ENCODE measurements around the gene VSX1. TPM values are rescaled to one million over a fixed set of nuclear protein-coding genes. Genes with fewer than 3 reads are reported as not detected.

The VSX1 gene
- total and polyA plus RNA-seq, 2 donors (not counting 1 experiment from before 2014, with no cell fraction given): not detected

DNA sequence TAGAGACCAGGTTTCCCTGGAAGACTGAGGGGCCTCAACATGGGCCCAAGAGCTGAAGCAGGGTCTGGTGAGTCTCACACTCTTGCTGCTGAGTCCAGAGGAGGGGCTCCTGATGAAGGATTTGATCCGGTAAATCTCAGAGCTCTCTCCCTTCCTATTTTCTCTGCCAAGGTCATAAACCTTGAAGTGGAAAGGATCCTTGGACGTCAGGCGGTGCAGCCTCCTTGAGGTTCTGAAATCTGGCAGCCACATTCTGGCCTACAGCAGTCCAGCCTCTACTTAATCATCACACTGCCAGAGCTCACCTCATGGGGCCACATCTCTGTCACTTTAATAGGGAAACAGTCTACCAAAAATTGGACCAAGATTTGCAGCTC is 48.0 kb downstream of the VSX1 start:
- POLR2A ChIA-PET: no interaction called here

More for the DNA sequence above, 48.0 kb downstream of the VSX1 start:
- H3K36me3 ChIP-seq (replicated peaks in 1 of 2; ENCODE audit: control extremely low read depth in 1 of 2, control insufficient read depth in 1 of 2, extremely low read depth in 1 of 2, insufficient read depth in 2 of 2, low read length in 1 of 2): peaks cover 0 to 46% of the 10 kb centered on the region in 2 experiments
- no peak overlapping the region for H3K27ac ChIP-seq (ENCODE audit: low read length in 2 of 2)
- WGBS (ENCODE audit: insufficient coverage): 100% methylated on average over 3 of the region's 3 CpGs
- Mint-ChIP-seq H3K27me3 (no peaks in the 10 kb centered on the region), H3K4me3 (no peak overlapping the region), H3K9me3 (ENCODE audit: insufficient read depth) (no peaks in the 10 kb centered on the region), H3K4me1 (peaks cover 51% of the 10 kb centered on the region), H3K27ac (no peak overlapping the region)
- no peak overlapping the region for H3K9ac ChIP-seq (ENCODE audit: low read length)
- no peak for TF ChIP-seq EZH2 (IDR thresholded peaks at IDR 0.05; ENCODE audit: borderline replicate concordance, insufficient read depth, low read depth, low read length, poor library complexity, severe bottlenecking)
- no peak for TF ChIP-seq CTCF (IDR thresholded peaks at IDR 0.05)
- intact Hi-C loops (cut with micrococcal nuclease): no loop called here
- H3K4me1 ChIP-seq (ENCODE audit: control insufficient read depth in 2 of 2, insufficient read depth in 2 of 2, low read length in 2 of 2): peaks cover 39% of the 10 kb centered on the region in 2 donors
- DNase-seq (no peak), ATAC-seq (ENCODE audit: low read depth) (no peak)
- no peaks in the 10 kb centered on the region for H3K27me3 ChIP-seq (replicated peaks in 1 of 4; ENCODE audit: control extremely low read depth in 1 of 4, control insufficient read depth in 3 of 4, insufficient read depth in 4 of 4, low read length in 3 of 4)
- no peaks in the 10 kb centered on the region for H3K9me3 ChIP-seq (ENCODE audit: control extremely low read depth in 1 of 3, control insufficient read depth in 2 of 3, insufficient read depth in 1 of 3, low read length in 2 of 3)
- H3K4me3 ChIP-seq (ENCODE audit: control extremely low read depth in 1 of 5, extremely low read depth in 1 of 5, insufficient read depth in 1 of 5, low read depth in 2 of 5, low read length in 4 of 5): no peak overlapping the region
- peaks cover 97% of the 10 kb centered on the region for H3K79me2 ChIP-seq (ENCODE audit: control insufficient read depth, insufficient read depth, low read length)
- CTCF ChIA-PET: interaction anchor here (0.7 to 2.8 kb wide), 7 partner anchors 19 to 1678 kb away, joined by 3 to 10 read pairs (median 6); no protein-coding TSS in a partner anchor
- no peak overlapping the region for H3K4me2 ChIP-seq (replicated peaks; ENCODE audit: low read depth, low read length, poor library complexity, severe bottlenecking)
- peaks cover 68% of the 10 kb centered on the region for H4K20me1 ChIP-seq (ENCODE audit: control insufficient read depth, insufficient read depth, low read length, poor library complexity, severe bottlenecking)
- no peak overlapping the region for H2AFZ ChIP-seq (ENCODE audit: insufficient read depth, low read depth, low read length, poor library complexity, severe bottlenecking)

Data from B cell (primary cell).